H9 (cell line): ENCODE measurements around the gene GSK3A. TPM values are rescaled to one million over a fixed set of nuclear protein-coding genes. Genes with fewer than 3 reads are reported as not detected.

Source experiments
- DNase-seq: peaks from one replicate; pipeline ENCODE4 v3.0.0-alpha.2; 2017
- H2AFZ ChIP-seq: one replicate; pipeline ENCODE4 v1.6.1; 2013; ENCODE audit warnings: mild to moderate bottlenecking, low read length, control low read depth, moderate library complexity
- H2AK5ac ChIP-seq: 2 replicates; pipeline ENCODE4 v1.6.1; 2013; ENCODE audit warnings: low read length, control low read depth, mixed read lengths; ENCODE audit not compliant: insufficient read length
- H2BK120ac ChIP-seq: one replicate; pipeline ENCODE4 v1.6.1; 2013; ENCODE audit warnings: low read depth, mild to moderate bottlenecking, low read length, control low read depth, inconsistent platforms; ENCODE audit not compliant: poor library complexity, severe bottlenecking
- H2BK12ac ChIP-seq: 2 replicates; pipeline ENCODE4 v1.6.1; 2013; ENCODE audit warnings: low read length, control low read depth, mixed read lengths, low read depth; ENCODE audit not compliant: insufficient read length
- H2BK15ac ChIP-seq: 2 replicates; pipeline ENCODE4 v1.6.1; 2013; ENCODE audit warnings: low read depth, low read length, control low read depth
- H2BK20ac ChIP-seq: one replicate; pipeline ENCODE4 v1.6.1; 2013; ENCODE audit warnings: low read depth, mild to moderate bottlenecking, low read length, control low read depth, inconsistent platforms; ENCODE audit not compliant: poor library complexity, severe bottlenecking
- H2BK5ac ChIP-seq: 2 replicates; pipeline ENCODE4 v1.6.1; 2013; ENCODE audit warnings: low read length, control low read depth, mixed read lengths; ENCODE audit not compliant: insufficient read length
- H3K14ac ChIP-seq: 2 replicates; pipeline ENCODE4 v1.6.1; 2013; ENCODE audit warnings: low read length, control low read depth; ENCODE audit not compliant: insufficient read depth
- H3K18ac ChIP-seq: 2 replicates; pipeline ENCODE4 v1.6.1; 2013; ENCODE audit warnings: low read depth, mild to moderate bottlenecking, mixed read lengths, low read length, control low read depth; ENCODE audit not compliant: insufficient read length
- H3K23ac ChIP-seq: 2 replicates; pipeline ENCODE4 v1.6.1; 2013; ENCODE audit warnings: low read length, control low read depth, mixed read lengths, low read depth; ENCODE audit not compliant: insufficient read length
- H3K23me2 ChIP-seq: 2 replicates; pipeline ENCODE4 v1.6.1; 2013; ENCODE audit warnings: low read depth, mild to moderate bottlenecking, mixed read lengths, low read length, control low read depth; ENCODE audit not compliant: insufficient read length, poor library complexity, severe bottlenecking
- H3K27ac ChIP-seq: 2 replicates; pipeline ENCODE4 v1.5.1; 2013; ENCODE audit warnings: low read length, control low read depth, mixed read lengths, low read depth; ENCODE audit not compliant: insufficient read length
- H3K27me3 ChIP-seq: 2 replicates; pipeline ENCODE4 v1.6.1; 2013; ENCODE audit warnings: low read length, control low read depth, inconsistent platforms; ENCODE audit not compliant: insufficient read depth
- H3K4ac ChIP-seq: 2 replicates; pipeline ENCODE4 v1.6.1; 2013; ENCODE audit warnings: low read depth, mild to moderate bottlenecking, control low read depth, inconsistent platforms, low read length, moderate library complexity
- H3K4me1 ChIP-seq: 2 replicates; pipeline ENCODE4 v1.6.1; 2013; ENCODE audit warnings: low read length, control low read depth, inconsistent platforms; ENCODE audit not compliant: insufficient read depth
- H3K4me2 ChIP-seq: 2 replicates; pipeline ENCODE4 v1.6.1; 2013; ENCODE audit warnings: low read length, control low read depth, mixed read lengths; ENCODE audit not compliant: insufficient read length, insufficient read depth
- H3K56ac ChIP-seq: 2 replicates; pipeline ENCODE4 v1.6.1; 2013; ENCODE audit warnings: low read depth, mild to moderate bottlenecking, mixed read lengths, low read length, control low read depth; ENCODE audit not compliant: insufficient read length
- H3K79me1 ChIP-seq: 2 replicates; pipeline ENCODE4 v1.6.1; 2013; ENCODE audit warnings: low read depth, mild to moderate bottlenecking, moderate library complexity, low read length, control low read depth, inconsistent platforms; ENCODE audit not compliant: insufficient read depth, poor library complexity, severe bottlenecking
- H3K79me2 ChIP-seq: 2 replicates; pipeline ENCODE4 v1.6.1; 2013; ENCODE audit warnings: low read length, control low read depth, inconsistent platforms; ENCODE audit not compliant: insufficient read depth
- H3K9ac ChIP-seq: 2 replicates; pipeline ENCODE4 v1.6.1; 2013; ENCODE audit warnings: low read length, control low read depth, mixed read lengths; ENCODE audit not compliant: insufficient read length; ENCODE audit errors: extremely low read depth
- H3K9me3 ChIP-seq: one replicate; pipeline ENCODE4 v1.6.1; 2013; ENCODE audit warnings: low read depth, low read length, inconsistent platforms; ENCODE audit not compliant: control insufficient read depth
- H3T11ph ChIP-seq: one replicate; pipeline ENCODE4 v1.6.1; 2013; ENCODE audit warnings: mild to moderate bottlenecking, low read length, control low read depth, inconsistent platforms
- H4K20me1 ChIP-seq: one replicate; pipeline ENCODE4 v1.6.1; 2013; ENCODE audit not compliant: control insufficient read depth, insufficient read length, insufficient read depth
- H4K5ac ChIP-seq: 2 replicates; pipeline ENCODE4 v1.6.1; 2013; ENCODE audit warnings: low read depth, mild to moderate bottlenecking, mixed read lengths, low read length, control low read depth; ENCODE audit not compliant: insufficient read length
- H4K8ac ChIP-seq: replicated peaks from 2 replicates; pipeline ENCODE4 v1.6.1; 2013; ENCODE audit warnings: low read length, control low read depth, mixed read lengths, low read depth; ENCODE audit not compliant: insufficient read length
- H4K91ac ChIP-seq: 2 replicates; pipeline ENCODE4 v1.6.1; 2013; ENCODE audit warnings: low read depth, mild to moderate bottlenecking, moderate library complexity, mixed read lengths, low read length, control low read depth; ENCODE audit not compliant: insufficient read length
- H3K27ac Mint-ChIP-seq, 3 experiments: 2 replicates in 2 of 3; 3 replicates in 1 of 3; pipeline ENCODE4 v1.8.0; 2020 to 2021; ENCODE audit warnings: mixed read lengths in 3 of 3, mild to moderate bottlenecking in 1 of 3, moderate library complexity in 1 of 3
- H3K27me3 Mint-ChIP-seq: 2 replicates; pipeline ENCODE4 v1.8.0; 2021; ENCODE audit warnings: low read depth, mild to moderate bottlenecking, moderate library complexity, mixed read lengths
- H3K36me3 Mint-ChIP-seq, 3 experiments: 2 replicates in 2 of 3; 3 replicates in 1 of 3; pipeline ENCODE4 v1.8.0; 2020 to 2021; ENCODE audit warnings: low read depth in 3 of 3, mixed read lengths in 3 of 3; ENCODE audit not compliant: insufficient read depth in 1 of 3
- H3K4me1 Mint-ChIP-seq, 2 experiments: 2 replicates each; pipeline ENCODE4 v1.8.0; 2020; ENCODE audit warnings: mixed read lengths in 2 of 2
- H3K4me3 Mint-ChIP-seq, 2 experiments: 2 replicates in 1 of 2; 3 replicates in 1 of 2; pipeline ENCODE4 v1.8.0; 2020 to 2021; ENCODE audit warnings: mild to moderate bottlenecking in 2 of 2, mixed read lengths in 2 of 2, moderate library complexity in 1 of 2
- H3K9me3 Mint-ChIP-seq, 2 experiments: 2 replicates in 1 of 2; 3 replicates in 1 of 2; pipeline ENCODE4 v1.8.0; 2020; ENCODE audit warnings: mild to moderate bottlenecking in 2 of 2, mixed read lengths in 2 of 2, moderate library complexity in 1 of 2
- WGBS: extraction: QIAGEN DNeasy Blood & Tissue Kit; methylation state at CpG from one replicate; pipeline ENCODE4 v1.1.7; 2013; ENCODE audit warnings: missing lambda C conversion rate, low lambda C conversion rate, mixed read lengths; ENCODE audit not compliant: insufficient read length; ENCODE audit errors: extremely low coverage; 5-methylcytosine and 5-hydroxymethylcytosine counted together
- total RNA-seq: library from RNA; stranded (reverse); gene quantifications from 2 replicates; pipeline ENCODE4 v1.2.1, GENCODE V29; 2021
- TF ChIP-seq, protein P1 (sequence below): fragments of 200-600 bp; sonication (generic); conservative IDR thresholded peaks from 3 replicates; pipeline ENCODE4 v1.8.0; 2021; ENCODE audit warnings: antibody characterized with exemption, mild to moderate bottlenecking

GSK3A gene
- total RNA-seq, 1 experiment from 2014 or later: 52.4 TPM

- peaks cover 11% of the 10 kb centered on the region for H3K79me1 ChIP-seq
- no peaks in the 10 kb centered on the region for H3K27me3 ChIP-seq
- TF ChIP-seq, protein P1, sequence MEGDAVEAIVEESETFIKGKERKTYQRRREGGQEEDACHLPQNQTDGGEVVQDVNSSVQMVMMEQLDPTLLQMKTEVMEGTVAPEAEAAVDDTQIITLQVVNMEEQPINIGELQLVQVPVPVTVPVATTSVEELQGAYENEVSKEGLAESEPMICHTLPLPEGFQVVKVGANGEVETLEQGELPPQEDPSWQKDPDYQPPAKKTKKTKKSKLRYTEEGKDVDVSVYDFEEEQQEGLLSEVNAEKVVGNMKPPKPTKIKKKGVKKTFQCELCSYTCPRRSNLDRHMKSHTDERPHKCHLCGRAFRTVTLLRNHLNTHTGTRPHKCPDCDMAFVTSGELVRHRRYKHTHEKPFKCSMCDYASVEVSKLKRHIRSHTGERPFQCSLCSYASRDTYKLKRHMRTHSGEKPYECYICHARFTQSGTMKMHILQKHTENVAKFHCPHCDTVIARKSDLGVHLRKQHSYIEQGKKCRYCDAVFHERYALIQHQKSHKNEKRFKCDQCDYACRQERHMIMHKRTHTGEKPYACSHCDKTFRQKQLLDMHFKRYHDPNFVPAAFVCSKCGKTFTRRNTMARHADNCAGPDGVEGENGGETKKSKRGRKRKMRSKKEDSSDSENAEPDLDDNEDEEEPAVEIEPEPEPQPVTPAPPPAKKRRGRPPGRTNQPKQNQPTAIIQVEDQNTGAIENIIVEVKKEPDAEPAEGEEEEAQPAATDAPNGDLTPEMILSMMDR: no peak
- H3K9ac ChIP-seq: no peak overlapping the region
- no peak overlapping the region for H2BK12ac ChIP-seq
- H3T11ph ChIP-seq: no peak overlapping the region
- H3K4me3 Mint-ChIP-seq: peak overlapping the region; percentile 39; a peak in 2 of 5 replicates
- no peak overlapping the region for H4K5ac ChIP-seq
- WGBS: no CpG with 5 or more reads among the region's 13 CpGs
- no peak overlapping the region for H2AK5ac ChIP-seq
- peaks cover 12 to 39% (median 37%) of the 10 kb centered on the region in 3 experiments for H3K36me3 Mint-ChIP-seq
- H2BK120ac ChIP-seq: no peak overlapping the region
- no peaks in the 10 kb centered on the region; the same call in 1 of the 2 replicates for H3K27me3 Mint-ChIP-seq
- peaks cover 14% of the 10 kb centered on the region for H3K23me2 ChIP-seq
- H3K56ac ChIP-seq: no peak overlapping the region
- H2BK15ac ChIP-seq: no peak overlapping the region
- H3K27ac ChIP-seq: no peak overlapping the region
- H3K9me3 Mint-ChIP-seq: no peaks in the 10 kb centered on the region
- no peak overlapping the region for H4K8ac ChIP-seq
- H3K79me2 ChIP-seq: peaks cover 3% of the 10 kb centered on the region; the same call in 1 of the 2 replicates
- H3K4me1 Mint-ChIP-seq: peaks cover 25 to 42% of the 10 kb centered on the region in 2 experiments
- H3K4me1 ChIP-seq: peaks cover 8% of the 10 kb centered on the region; the same call in 1 of the 2 replicates
- H3K4me2 ChIP-seq: no peak overlapping the region
- H3K23ac ChIP-seq: no peak overlapping the region
- H2BK5ac ChIP-seq: no peak overlapping the region
- H4K20me1 ChIP-seq: peaks cover 3% of the 10 kb centered on the region
- H2AFZ ChIP-seq: no peak overlapping the region
- no peak overlapping the region for H2BK20ac ChIP-seq
- no peaks in the 10 kb centered on the region for H3K9me3 ChIP-seq
- no peak overlapping the region for H3K4ac ChIP-seq
- H3K14ac ChIP-seq: no peak overlapping the region; the same call in 1 of the 2 replicates
- no peak overlapping the region for H3K18ac ChIP-seq
- H4K91ac ChIP-seq: no peak overlapping the region
- no peak overlapping the region; a peak in 2 of 7 replicates for H3K27ac Mint-ChIP-seq
- peak; percentile 24 for DNase-seq
These were observed 44.1 kb upstream of the GSK3A start for GRCh38 chr19:42286349-42287016.
